Airway epithelial cell (primary cell): ENCODE results near the gene SEC14L3. TPM values are rescaled to one million over a fixed set of nuclear protein-coding genes. Genes with fewer than 3 reads are reported as not detected.

Experiments
- total RNA-seq: library from RNA; depleted of rRNA; stranded (reverse); fragments of >200 nt; gene quantifications from 2 replicates; pipeline ENCODE4 v1.2.3, GENCODE V29; 2015

SEC14L3 gene
- total RNA-seq, result not detected in 2 replicates

DNA sequence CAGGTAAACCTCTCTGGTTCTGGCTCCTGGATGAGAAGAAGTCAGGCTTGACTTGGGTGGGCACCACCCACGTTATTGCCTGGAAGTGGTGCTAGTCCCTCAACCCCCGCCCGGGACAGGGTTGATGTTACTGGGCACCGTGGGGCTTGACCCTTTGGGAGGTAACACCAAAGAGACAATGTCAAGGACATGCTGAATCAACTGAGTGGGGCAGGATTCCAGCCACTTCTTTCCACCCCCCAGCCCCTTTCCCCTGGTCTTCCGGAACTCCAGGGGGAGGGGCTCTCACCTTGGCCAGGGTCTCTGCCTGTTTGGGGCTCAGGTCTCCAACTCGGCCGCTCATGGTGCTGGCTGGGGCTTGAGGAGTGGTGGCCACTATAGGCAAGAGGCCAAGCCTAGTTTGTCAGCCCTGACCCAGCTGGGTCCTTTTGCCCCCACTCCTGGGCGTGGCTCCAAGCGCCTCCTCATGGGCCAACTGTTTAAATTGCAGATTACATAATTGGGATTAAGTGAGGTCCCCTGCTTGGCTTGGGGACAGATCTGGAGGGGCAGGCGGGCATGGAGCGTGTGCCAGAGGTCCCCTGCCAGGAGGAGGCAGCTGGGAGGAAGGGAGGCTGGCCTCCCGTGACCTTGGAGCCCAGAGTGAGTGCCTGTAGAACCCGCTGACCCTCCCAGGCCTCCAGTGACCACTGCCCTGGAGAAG is at the start of gene SEC14L3:
TSS of gene SEC14L3 (minus strand) at position 402 of the 703 bp plus-strand sequence. CDS start at position 343, 59 bp downstream.

DNA sequence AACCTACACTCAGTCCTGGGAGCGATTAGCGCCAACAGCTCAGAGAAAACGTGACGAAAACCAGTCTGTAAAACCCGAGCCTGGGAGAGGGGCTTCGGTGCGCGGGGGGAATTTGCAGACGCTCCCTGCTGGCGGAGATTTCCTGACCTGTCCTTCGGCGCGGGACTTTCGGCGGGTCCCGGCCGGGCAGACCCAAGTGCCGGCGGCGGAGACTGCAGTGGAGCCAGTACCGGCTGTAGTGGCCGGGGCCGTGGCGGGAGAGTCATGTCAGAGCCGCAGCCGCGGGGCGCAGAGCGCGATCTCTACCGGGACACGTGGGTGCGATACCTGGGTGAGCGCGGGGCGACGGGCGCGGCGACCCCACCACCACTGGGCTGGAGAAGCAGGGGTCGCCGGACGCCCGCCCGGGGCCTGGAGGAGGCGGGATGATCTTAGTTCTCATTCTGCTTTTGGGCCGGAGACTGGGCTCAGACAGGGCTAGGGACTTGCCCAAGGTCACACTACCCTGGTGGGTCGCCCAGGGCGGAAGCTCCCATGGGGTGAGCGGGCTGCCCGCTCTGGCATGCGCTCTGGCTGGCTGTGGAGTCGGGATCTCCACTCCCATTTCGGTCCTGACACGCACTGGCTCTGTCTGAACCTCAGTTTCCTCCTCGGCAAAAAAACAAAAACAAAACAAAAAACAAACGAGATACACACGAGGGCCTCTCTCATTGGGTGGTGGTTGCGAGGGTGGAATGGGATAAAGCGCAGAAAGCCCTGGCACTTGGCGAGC is 46.0 kb downstream of the SEC14L3 start, which contains the start of gene MTFP1:
TSS of gene MTFP1 (plus strand) at position 153 of the 772 bp plus-strand sequence. CDS start at position 265, 112 bp downstream.

Other genes with a start within 250 kb of the SEC14L3 start
- 1.3 and 2.5 TPM in 2 replicates for gene LIF, start 225.3 kb downstream of the SEC14L3 start, total RNA-seq
- gene OSM, start 205.2 kb downstream of the SEC14L3 start, total RNA-seq, result not detected in 2 replicates
- gene CASTOR1, start 182.5 kb downstream of the SEC14L3 start, total RNA-seq, result 24.9 and 32.7 TPM in 2 replicates
- gene TBC1D10A, start 145.1 kb downstream of the SEC14L3 start, total RNA-seq, result 31.9 and 32.6 TPM in 2 replicates
- gene SF3A1, start 115.1 kb downstream of the SEC14L3 start, total RNA-seq, result 32.5 and 47.7 TPM in 2 replicates
- 2.4 and 2.9 TPM in 2 replicates for gene CCDC157, start 115.0 kb downstream of the SEC14L3 start, total RNA-seq
- 10.5 and 16.7 TPM in 2 replicates for gene RNF215, start 84.6 kb downstream of the SEC14L3 start, total RNA-seq
- gene SEC14L2, start 75.0 kb downstream of the SEC14L3 start, total RNA-seq, result 28.9 and 61.4 TPM in 2 replicates
- gene MTFP1, start 46.2 kb downstream of the SEC14L3 start, total RNA-seq, result 61.4 and 66.2 TPM in 2 replicates
- not detected in 2 replicates for gene SEC14L4, start 33.7 kb upstream of the SEC14L3 start, total RNA-seq
- gene SEC14L6, start 74.7 kb upstream of the SEC14L3 start, total RNA-seq, result not detected in 2 replicates
- gene GAL3ST1, start 102.6 kb upstream of the SEC14L3 start, total RNA-seq, result not detected in 2 replicates
- gene PES1, start 119.9 kb upstream of the SEC14L3 start, total RNA-seq, result 89.2 and 92.4 TPM in 2 replicates
- 3.0 and 4.4 TPM in 2 replicates for gene TCN2, start 135.2 kb upstream of the SEC14L3 start, total RNA-seq
- gene SLC35E4, start 163.8 kb upstream of the SEC14L3 start, total RNA-seq, result 9.7 and 10.2 TPM in 2 replicates
- gene DUSP18, start 195.9 kb upstream of the SEC14L3 start, total RNA-seq, result 8.4 and 8.7 TPM in 2 replicates
- 2.7 and 3.4 TPM in 2 replicates for gene OSBP2, start 222.9 kb upstream of the SEC14L3 start, total RNA-seq